Posterior cingulate gyrus (tissue), 11 donors: ENCODE data around the gene SIPA1L2.

Experiments used
- DNase-seq, 10 donors: peaks; one replicate each; pipeline versions ENCODE4 v3.0.0 to v3.0.0-alpha.2; 2020 to 2021; ENCODE audit warnings: mixed read lengths in 3 of 10
- intact Hi-C: fragments of 100-400 bp; cut with DNase I; formaldehyde crosslinking; loops from one replicate; pipeline ENCODE4 v1.15.1; 2023

The SIPA1L2 gene

GRCh38 chr1:232630047-232630893, at the start of gene SIPA1L2:
Gene SIPA1L2, minus strand, starts transcription at chr1:232630133. Its CDS starts 114,794 bp downstream, at chr1:232515339.
- peak; percentile 92 to 99 (median 94) for DNase-seq
- intact Hi-C loops: loop anchor here (2.0 to 10.0 kb wide), 3 partner anchors 321 to 763 kb away; partner anchors contain the start of gene NTPCR

GRCh38 chr1:232678185-232678886, 48.4 kb upstream of the SIPA1L2 start:
- DNase-seq: no peak
- intact Hi-C loops: no loop called here

GRCh38 chr1:232676307-232676706, 46.4 kb upstream of the SIPA1L2 start:
- DNase-seq: no peak
- intact Hi-C loops: no loop called here

- intact Hi-C loops: no loop called here
- no peak for DNase-seq
Measured at GRCh38 chr1:232675898-232676297, 46.0 kb upstream of the SIPA1L2 start.

GRCh38 chr1:232675260-232675659, 45.3 kb upstream of the SIPA1L2 start:
- DNase-seq: no peak
- intact Hi-C loops: no loop called here

- no peak for DNase-seq
- intact Hi-C loops: no loop called here
Measured at GRCh38 chr1:232673256-232673655, 43.3 kb upstream of the SIPA1L2 start.

- DNase-seq: no peak
- intact Hi-C loops: no loop called here
Measured at GRCh38 chr1:232669981-232670747, 40.2 kb upstream of the SIPA1L2 start.

- intact Hi-C loops: no loop called here
- no peak for DNase-seq
Measured at GRCh38 chr1:232667778-232668165, 37.8 kb upstream of the SIPA1L2 start.

GRCh38 chr1:232667094-232667777, 37.3 kb upstream of the SIPA1L2 start:
- intact Hi-C loops: no loop called here
- DNase-seq: no peak

- intact Hi-C loops: no loop called here
- DNase-seq: no peak
Measured at GRCh38 chr1:232664844-232665777, 35.2 kb upstream of the SIPA1L2 start.

GRCh38 chr1:232662910-232663309, 33.0 kb upstream of the SIPA1L2 start:
- no peak for DNase-seq
- intact Hi-C loops: no loop called here

GRCh38 chr1:232658386-232658785, 28.5 kb upstream of the SIPA1L2 start:
- no peak for DNase-seq
- intact Hi-C loops: no loop called here

GRCh38 chr1:232657426-232658005, 27.6 kb upstream of the SIPA1L2 start:
- intact Hi-C loops: no loop called here
- no peak for DNase-seq

GRCh38 chr1:232655746-232656085, 25.8 kb upstream of the SIPA1L2 start:
- intact Hi-C loops: no loop called here
- DNase-seq: no peak

- no peak for DNase-seq
- intact Hi-C loops: no loop called here
Measured at GRCh38 chr1:232655028-232655745, 25.3 kb upstream of the SIPA1L2 start.

GRCh38 chr1:232653789-232654188, 23.9 kb upstream of the SIPA1L2 start:
- intact Hi-C loops: no loop called here
- DNase-seq: no peak

GRCh38 chr1:232650845-232651244, 20.9 kb upstream of the SIPA1L2 start:
- intact Hi-C loops: no loop called here
- no peak for DNase-seq

- intact Hi-C loops: no loop called here
- DNase-seq: no peak
Measured at GRCh38 chr1:232650418-232650817, 20.5 kb upstream of the SIPA1L2 start.
